Stimulated activated memory B cell treated with anti-CD40 and anti-IgM and Interleukin-4, amounts not matched to agents 10 μg/mL and 1 μg/mL and 100 μg/mL, for 72 hours (primary cell): Measurements from ENCODE around the gene ABAT.
"Not testable (repeated sequence)": the region's sequence is repeated elsewhere in the genome, so short reads cannot be mapped to it uniquely, and the experiment has no call there.

Experiments
- ATAC-seq: fragments of 150-1000 bp; cut with Tn5 transposase; 2 replicates; pipeline ENCODE4 v1.10.0; 2021
- H3K27ac Mint-ChIP-seq: one replicate; pipeline ENCODE4 v1.8.0; 2022; ENCODE audit warnings: mild to moderate bottlenecking, mixed read lengths
- H3K27me3 Mint-ChIP-seq: one replicate; pipeline ENCODE4 v1.8.0; 2022; ENCODE audit warnings: mixed read lengths
- H3K36me3 Mint-ChIP-seq: one replicate; pipeline ENCODE4 v1.8.0; 2022; ENCODE audit warnings: mixed read lengths
- H3K4me1 Mint-ChIP-seq: one replicate; pipeline ENCODE4 v1.8.0; 2022; ENCODE audit warnings: mixed read lengths
- H3K4me3 Mint-ChIP-seq: one replicate; pipeline ENCODE4 v1.8.0; 2022; ENCODE audit warnings: mild to moderate bottlenecking, moderate library complexity, mixed read lengths
- H3K9me3 Mint-ChIP-seq: one replicate; pipeline ENCODE4 v1.8.0; 2022; ENCODE audit warnings: mixed read lengths

Gene ABAT

DNA sequence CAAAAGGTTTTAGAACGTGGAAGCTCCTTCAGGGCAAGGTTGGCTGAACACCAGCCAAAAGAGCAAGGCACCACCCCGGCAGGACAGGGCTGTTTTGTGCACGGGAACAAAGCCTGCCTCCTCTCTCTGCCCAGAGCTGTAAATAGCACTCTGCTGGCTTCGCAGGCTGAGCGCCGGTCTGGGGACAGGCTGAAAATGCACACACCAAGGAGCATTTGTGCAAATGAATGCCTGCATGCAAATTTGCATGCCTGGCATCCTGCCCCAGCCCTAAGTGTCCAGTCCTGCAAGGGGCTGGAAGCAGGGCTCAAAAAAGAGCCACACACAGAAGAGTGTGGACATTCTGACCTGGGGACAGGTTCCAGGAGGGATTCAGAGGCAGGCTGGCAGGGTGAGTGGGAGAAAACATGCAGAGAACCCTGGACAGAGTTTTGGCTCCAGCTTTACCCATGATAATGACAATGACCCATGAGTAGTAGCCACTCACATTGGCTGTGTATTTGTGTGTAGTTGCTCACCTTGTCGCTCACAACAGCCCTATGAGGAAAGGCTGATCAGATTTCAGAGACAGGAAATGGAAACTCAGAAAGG lies 11.7 kb downstream of the ABAT start:
- Mint-ChIP-seq H3K36me3 (peaks cover 54% of the 10 kb centered on the region), H3K27ac (peak overlapping the region; percentile 18), H3K27me3 (no peaks in the 10 kb centered on the region), H3K4me1 (peaks cover 10% of the 10 kb centered on the region), H3K4me3 (no peak overlapping the region), H3K9me3 (peaks cover 10% of the 10 kb centered on the region)
- no peak for ATAC-seq

DNA sequence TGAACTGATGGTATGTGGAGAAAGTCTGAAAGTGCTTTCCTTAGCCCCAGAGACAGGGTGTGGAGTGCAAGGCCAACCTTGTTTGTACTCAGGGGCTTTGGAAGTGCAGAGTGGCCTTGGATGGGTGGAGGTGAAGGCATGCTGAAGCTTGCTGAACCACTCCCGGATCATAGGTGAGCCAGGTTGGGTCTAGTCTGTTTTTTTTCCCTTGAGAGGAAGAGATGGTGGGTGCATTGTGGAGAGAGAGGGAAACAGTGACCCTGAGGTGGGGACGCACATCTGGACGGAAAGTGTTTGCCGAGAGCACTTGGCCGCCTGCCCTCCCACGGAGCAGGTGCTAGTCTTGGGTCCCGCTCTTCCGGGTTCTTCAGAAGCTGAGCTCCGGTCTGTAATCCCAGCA lies 12.5 kb downstream of the ABAT start:
- Mint-ChIP-seq H3K9me3 (peaks cover 10% of the 10 kb centered on the region), H3K36me3 (peaks cover 54% of the 10 kb centered on the region), H3K27me3 (no peaks in the 10 kb centered on the region), H3K27ac (no peak overlapping the region), H3K4me3 (no peak overlapping the region), H3K4me1 (peaks cover 10% of the 10 kb centered on the region)
- ATAC-seq, result no peak

GRCh38 chr16:8689686-8690085 lies 15.3 kb downstream of the ABAT start:
- Mint-ChIP-seq H3K4me1 (peaks cover 10% of the 10 kb centered on the region), H3K9me3 (peaks cover 10% of the 10 kb centered on the region), H3K4me3 (no peak overlapping the region), H3K27me3 (no peaks in the 10 kb centered on the region), H3K36me3 (peaks cover 50% of the 10 kb centered on the region), H3K27ac (no peak overlapping the region)
- ATAC-seq, result no peak

DNA sequence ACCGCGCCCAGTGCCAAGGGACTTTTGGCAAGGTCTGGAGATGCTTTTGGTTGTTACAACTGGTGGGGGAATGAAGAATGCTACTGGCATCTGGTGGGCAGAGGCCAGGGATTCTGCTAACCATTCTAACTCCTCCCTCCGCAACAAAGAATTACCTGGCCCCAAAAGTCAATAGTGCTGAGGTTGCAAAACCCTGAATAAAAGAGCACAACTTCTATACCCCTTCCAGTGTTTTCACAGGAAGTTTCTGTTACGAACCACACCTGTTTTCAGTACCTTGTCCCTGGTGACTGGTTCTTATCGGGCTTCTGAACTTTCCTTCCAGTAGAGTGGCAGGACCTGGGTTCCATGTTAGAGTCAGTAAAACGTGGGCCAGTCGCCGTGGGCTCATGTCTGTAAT lies 17.3 kb downstream of the ABAT start:
- no peak overlapping the region for H3K27ac Mint-ChIP-seq
- H3K27me3 Mint-ChIP-seq, result no peaks in the 10 kb centered on the region
- H3K4me3 Mint-ChIP-seq, result no peak overlapping the region

DNA sequence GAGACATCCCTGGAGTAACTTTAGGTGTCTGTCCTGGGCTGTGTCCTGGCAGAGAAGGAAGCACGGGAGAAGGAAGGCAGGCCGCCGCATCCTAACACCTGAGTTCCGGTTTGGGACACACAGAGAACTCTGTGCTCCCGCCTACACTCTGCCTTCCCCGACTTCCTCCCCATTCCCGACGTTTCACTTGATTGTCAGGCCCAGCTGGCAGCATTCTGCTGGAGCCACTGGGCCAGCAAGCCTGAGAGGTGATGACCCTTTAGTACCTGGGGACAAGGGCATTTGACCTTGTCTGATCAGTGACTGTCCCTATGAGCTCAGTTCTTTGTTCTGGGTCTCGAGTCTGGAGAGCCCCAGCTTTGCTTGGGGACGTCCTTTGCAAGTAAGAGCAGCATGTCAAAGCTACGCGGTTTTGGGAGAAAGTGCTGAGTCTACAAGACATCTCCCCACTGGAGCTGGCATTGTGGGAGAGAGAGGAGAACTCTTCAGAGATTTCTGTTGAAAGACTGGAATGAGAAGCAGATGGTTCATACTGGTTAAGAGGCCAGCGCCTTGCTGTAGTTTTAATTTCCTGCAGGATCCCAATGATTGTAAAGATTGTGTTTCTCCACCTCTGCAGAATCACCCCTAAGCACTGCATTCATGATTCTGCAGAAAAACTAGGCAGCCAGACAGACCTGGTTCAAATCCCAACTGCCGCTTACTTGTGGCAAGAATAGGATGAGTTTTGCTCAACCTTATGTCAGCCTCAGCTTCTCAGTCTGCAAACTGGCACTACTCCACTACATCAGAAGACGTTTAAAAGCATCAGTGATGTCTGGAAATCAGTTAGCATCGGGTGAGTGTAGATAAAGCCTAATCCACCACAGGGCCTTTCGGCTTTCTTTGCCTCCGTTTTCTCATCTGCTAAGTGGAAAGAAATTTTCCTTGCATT lies 20.6 kb downstream of the ABAT start:
- no peak overlapping the region for H3K27ac Mint-ChIP-seq
- H3K27me3 Mint-ChIP-seq, result no peaks in the 10 kb centered on the region
- no peak for ATAC-seq
- peaks cover 39% of the 10 kb centered on the region for H3K36me3 Mint-ChIP-seq
- peaks cover 4% of the 10 kb centered on the region for H3K9me3 Mint-ChIP-seq
- no peak overlapping the region for H3K4me3 Mint-ChIP-seq
- H3K4me1 Mint-ChIP-seq, result no peaks in the 10 kb centered on the region

More for the DNA sequence above, 17.3 kb downstream of the ABAT start:
- Mint-ChIP-seq H3K4me1 (no peaks in the 10 kb centered on the region), H3K36me3 (peaks cover 50% of the 10 kb centered on the region), H3K9me3 (peaks cover 10% of the 10 kb centered on the region)
- no peak for ATAC-seq

DNA sequence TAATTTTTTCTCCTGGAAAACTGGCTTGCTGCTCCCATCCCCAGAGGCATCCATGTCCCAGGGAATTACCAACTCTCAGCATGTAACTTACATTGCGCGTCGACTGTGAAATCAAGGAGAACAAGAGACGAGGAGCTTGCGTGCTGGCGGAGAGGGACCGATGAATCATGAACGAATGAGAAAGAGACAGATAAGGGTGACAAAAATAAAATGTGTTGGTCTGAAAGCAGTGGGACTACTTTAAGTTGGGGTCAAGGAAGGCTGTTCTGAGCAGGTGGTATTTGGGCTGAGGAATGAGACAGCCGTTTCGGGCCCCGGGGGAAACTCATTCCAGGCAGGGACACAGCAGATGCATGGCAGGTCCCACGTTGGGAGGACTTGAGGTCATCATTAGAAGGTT lies 22.5 kb downstream of the ABAT start:
- Mint-ChIP-seq H3K36me3 (peaks cover 33% of the 10 kb centered on the region), H3K9me3 (no peaks in the 10 kb centered on the region), H3K4me3 (no peak overlapping the region), H3K27me3 (no peaks in the 10 kb centered on the region), H3K4me1 (no peaks in the 10 kb centered on the region), H3K27ac (no peak overlapping the region)
- ATAC-seq, result no peak

DNA sequence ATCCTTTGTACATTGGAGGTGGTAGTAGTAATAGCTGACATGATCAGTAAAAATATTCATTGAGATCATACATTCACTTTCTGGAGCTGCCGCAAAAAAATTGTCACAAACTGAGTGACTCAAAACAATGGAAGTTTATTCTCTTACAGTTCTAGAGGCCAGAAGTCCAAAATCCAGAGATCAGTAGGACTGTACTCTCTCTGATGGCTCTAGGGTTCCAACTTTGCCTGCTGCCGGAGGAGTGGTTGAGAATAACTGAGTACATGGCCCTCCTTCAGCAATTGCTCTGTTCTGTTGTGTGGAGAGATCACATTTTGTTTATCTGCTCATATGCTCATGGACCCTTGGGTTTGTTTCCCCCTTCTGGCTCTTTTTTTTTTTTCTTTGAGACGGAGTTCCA lies 23.5 kb downstream of the ABAT start:
- Mint-ChIP-seq H3K4me3 (no peak overlapping the region), H3K27me3 (no peaks in the 10 kb centered on the region), H3K27ac (no peak overlapping the region), H3K4me1 (no peaks in the 10 kb centered on the region), H3K9me3 (peaks cover 3% of the 10 kb centered on the region), H3K36me3 (peaks cover 39% of the 10 kb centered on the region)
- no peak for ATAC-seq

DNA sequence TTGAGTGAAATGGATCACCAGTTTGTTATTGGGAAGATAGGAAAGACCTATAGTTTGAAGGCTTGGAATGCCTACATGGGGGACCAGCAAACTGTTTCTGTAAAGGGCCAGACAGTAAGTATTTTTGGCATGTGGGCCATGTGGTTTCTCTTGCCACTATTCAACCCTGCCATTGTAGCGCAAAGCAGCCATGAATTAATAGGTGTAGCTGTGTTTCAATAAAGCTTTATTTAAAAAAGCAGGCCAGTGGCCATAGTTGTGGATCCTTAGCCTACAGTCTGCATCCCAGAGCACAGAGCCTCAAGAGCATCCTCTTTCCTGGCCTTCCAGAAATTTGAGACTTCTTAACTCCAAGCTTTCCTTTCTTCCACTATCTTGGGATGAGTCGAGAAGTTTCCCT lies 29.3 kb downstream of the ABAT start:
- ATAC-seq, result no peak
- Mint-ChIP-seq H3K9me3 (peaks cover 3% of the 10 kb centered on the region), H3K27ac (no peak overlapping the region), H3K27me3 (no peaks in the 10 kb centered on the region), H3K36me3 (peaks cover 36% of the 10 kb centered on the region), H3K4me3 (no peak overlapping the region), H3K4me1 (peaks cover 6% of the 10 kb centered on the region)

DNA sequence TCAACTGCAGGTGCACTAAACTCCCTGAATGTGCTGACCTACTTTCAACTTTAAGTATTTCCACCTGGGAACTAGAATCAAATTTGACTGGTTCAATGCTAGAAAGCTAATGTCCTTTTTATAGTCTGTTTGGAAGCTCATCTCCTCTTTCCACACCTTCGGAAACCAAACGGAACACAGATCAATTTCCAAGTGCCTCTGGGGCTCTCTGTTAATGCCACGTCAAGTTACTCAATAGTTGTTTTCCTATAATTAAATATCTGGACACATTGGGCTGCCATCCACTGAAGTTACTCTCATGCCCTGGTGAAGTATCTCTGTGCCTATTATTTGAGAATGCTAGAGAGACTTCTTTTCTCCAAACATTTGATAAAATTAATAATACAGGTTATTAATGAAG lies 29.7 kb downstream of the ABAT start:
- no peak overlapping the region for H3K27ac Mint-ChIP-seq
- no peak overlapping the region for H3K4me3 Mint-ChIP-seq
- peaks cover 6% of the 10 kb centered on the region for H3K4me1 Mint-ChIP-seq
- H3K9me3 Mint-ChIP-seq, result peaks cover 3% of the 10 kb centered on the region
- no peak for ATAC-seq
- H3K27me3 Mint-ChIP-seq, result no peaks in the 10 kb centered on the region
- peaks cover 32% of the 10 kb centered on the region for H3K36me3 Mint-ChIP-seq

GRCh38 chr16:8705100-8705822 lies 30.8 kb downstream of the ABAT start:
- H3K27me3 Mint-ChIP-seq, H3K9me3 Mint-ChIP-seq, H3K4me3 Mint-ChIP-seq, H3K4me1 Mint-ChIP-seq, H3K27ac Mint-ChIP-seq, ATAC-seq: not testable (repeated sequence)
- H3K36me3 Mint-ChIP-seq, result peaks cover 21% of the 10 kb centered on the region

- Mint-ChIP-seq H3K4me3 (no peak overlapping the region), H3K27me3 (no peaks in the 10 kb centered on the region), H3K9me3 (peaks cover 3% of the 10 kb centered on the region), H3K4me1 (peaks cover 6% of the 10 kb centered on the region), H3K27ac (no peak overlapping the region), H3K36me3 (peaks cover 24% of the 10 kb centered on the region)
- no peak for ATAC-seq
Observed at GRCh38 chr16:8708536-8708935, 34.1 kb downstream of the ABAT start.

GRCh38 chr16:8712589-8713361 lies 38.4 kb downstream of the ABAT start:
- Mint-ChIP-seq H3K27me3 (no peaks in the 10 kb centered on the region), H3K9me3 (peaks cover 4% of the 10 kb centered on the region), H3K36me3 (peaks cover 41% of the 10 kb centered on the region), H3K4me3 (no peak overlapping the region), H3K27ac (no peak overlapping the region), H3K4me1 (no peaks in the 10 kb centered on the region)
- no peak for ATAC-seq

DNA sequence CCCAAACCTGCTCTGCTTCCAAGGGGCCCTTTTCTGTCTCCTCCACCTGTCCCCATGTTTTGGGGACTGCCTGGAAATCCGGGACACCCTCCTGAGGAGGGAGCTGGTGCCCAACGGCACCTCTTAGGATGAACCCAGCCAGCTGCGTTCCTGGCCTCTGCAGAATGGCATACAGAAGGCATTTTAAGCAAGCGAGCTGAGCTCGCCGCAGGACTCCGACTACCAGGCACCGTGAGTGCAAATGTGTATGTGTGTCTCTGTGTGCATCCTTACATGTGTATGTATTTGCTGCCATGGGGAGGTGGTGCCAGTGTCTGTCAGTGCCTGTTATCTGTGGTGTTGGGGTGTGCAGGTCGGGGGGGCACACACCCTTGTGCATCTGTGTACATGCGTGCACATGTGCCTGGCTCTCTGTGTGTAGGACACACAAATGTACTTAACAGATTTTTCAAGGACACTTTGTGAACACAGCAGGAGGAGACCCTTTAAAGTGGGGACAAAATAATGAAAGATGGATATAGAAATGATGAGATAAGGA lies 39.3 kb downstream of the ABAT start:
- H3K9me3 Mint-ChIP-seq, result peaks cover 6% of the 10 kb centered on the region
- H3K4me3 Mint-ChIP-seq, result no peak overlapping the region
- H3K4me1 Mint-ChIP-seq, result no peaks in the 10 kb centered on the region
- no peak for ATAC-seq
- H3K27me3 Mint-ChIP-seq, result no peaks in the 10 kb centered on the region
- H3K27ac Mint-ChIP-seq, result no peak overlapping the region
- peaks cover 49% of the 10 kb centered on the region for H3K36me3 Mint-ChIP-seq

DNA sequence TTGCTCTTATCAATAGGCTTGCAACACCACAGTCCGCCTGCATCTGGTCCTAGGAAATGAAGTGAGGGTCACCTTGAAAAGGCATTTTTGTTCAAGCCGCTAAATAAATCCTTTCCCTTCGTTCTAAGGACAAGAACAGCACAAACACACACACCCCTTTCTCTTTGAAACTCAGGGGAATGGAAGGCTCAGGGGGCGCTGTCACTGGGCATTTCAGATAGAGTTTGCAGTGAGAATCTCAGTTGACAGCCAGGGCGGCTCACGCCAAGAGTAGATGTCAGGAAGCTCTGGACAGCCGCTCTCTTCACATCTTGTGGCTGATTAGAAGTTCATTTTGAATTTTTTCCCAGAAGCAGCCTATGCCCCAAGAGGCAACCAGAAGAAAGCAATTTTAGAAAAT lies 39.8 kb downstream of the ABAT start:
- peaks cover 6% of the 10 kb centered on the region for H3K9me3 Mint-ChIP-seq
- no peaks in the 10 kb centered on the region for H3K27me3 Mint-ChIP-seq
- H3K4me3 Mint-ChIP-seq, result no peak overlapping the region
- H3K36me3 Mint-ChIP-seq, result peaks cover 49% of the 10 kb centered on the region
- no peaks in the 10 kb centered on the region for H3K4me1 Mint-ChIP-seq
- H3K27ac Mint-ChIP-seq, result no peak overlapping the region
- ATAC-seq, result no peak

- no peak for ATAC-seq
- H3K4me1 Mint-ChIP-seq, result no peaks in the 10 kb centered on the region
- H3K27ac Mint-ChIP-seq, result no peak overlapping the region
- peaks cover 49% of the 10 kb centered on the region for H3K36me3 Mint-ChIP-seq
- peaks cover 6% of the 10 kb centered on the region for H3K9me3 Mint-ChIP-seq
- H3K27me3 Mint-ChIP-seq, result no peaks in the 10 kb centered on the region
- H3K4me3 Mint-ChIP-seq, result no peak overlapping the region
Observed at GRCh38 chr16:8714807-8715206, 40.4 kb downstream of the ABAT start.
